ENCODE measurements around the gene TMEM267. TPM values are rescaled to one million over a fixed set of nuclear protein-coding genes. Genes with fewer than 3 reads are reported as not detected.

Gene TMEM267
- total RNA-seq, 2 experiments from 2014 or later: 13.9 to 17.8 TPM

DNA sequence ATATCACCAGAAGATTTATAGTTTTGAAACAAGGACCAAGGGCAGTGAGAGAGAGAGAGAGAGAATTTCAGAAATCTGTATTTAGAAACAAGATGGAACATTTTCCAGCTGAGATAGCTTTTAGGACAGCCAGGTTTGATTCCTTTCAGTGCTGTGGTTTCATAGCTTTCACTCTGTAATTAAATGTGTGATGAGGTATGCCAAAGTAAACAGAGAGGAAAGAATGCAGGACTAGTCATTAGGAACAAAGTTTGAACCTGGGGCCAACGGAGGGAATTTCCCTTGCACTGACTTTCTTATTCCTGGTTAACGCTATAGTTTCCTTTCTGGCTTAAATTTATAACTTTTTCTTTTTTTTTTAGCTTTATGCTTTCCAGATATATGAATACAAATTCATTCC lies 61.5 kb downstream of the TMEM267 start:
- intact Hi-C loops (cut with micrococcal nuclease; ENCODE audit: unreplicated experiment): no loop called here
- CTCF ChIA-PET (ENCODE audit: unreplicated experiment): no interaction called here
- Histone ChIP-seq H4K20me1 (ENCODE audit: insufficient read depth, low read length) (no peaks in the 10 kb centered on the region), H3K9me3 (ENCODE audit: low read length) (no peaks in the 10 kb centered on the region), H3K27ac (ENCODE audit: low read depth, low read length, poor library complexity, severe bottlenecking) (no peak overlapping the region), H3K36me3 (ENCODE audit: insufficient read depth, low read length) (no peaks in the 10 kb centered on the region), H3K9me2 (ENCODE audit: insufficient read depth, low read length) (no peaks in the 10 kb centered on the region), H2AFZ (ENCODE audit: low read length) (no peak overlapping the region), H3K4me1 (ENCODE audit: insufficient read depth, low read length, poor library complexity, severe bottlenecking) (no peaks in the 10 kb centered on the region), H3K4me3 (ENCODE audit: low read depth, low read length, poor library complexity, severe bottlenecking) (no peak overlapping the region), H3K4me2 (ENCODE audit: low read length) (no peak overlapping the region), H3K79me2 (ENCODE audit: insufficient read depth, low read depth, low read length) (no peaks in the 10 kb centered on the region)
- no peak for DNase-seq (ENCODE audit: low spot score)
- no TSS peak for BruUV-seq (replicated peaks)
- POLR2A ChIA-PET: interaction anchor here (0.6 to 1.9 kb wide), 2 partner anchors 10 to 85 kb away, joined by 3 to 7 read pairs; partner anchors contain the start of gene CCL28
- TF ChIP-seq, protein P1, sequence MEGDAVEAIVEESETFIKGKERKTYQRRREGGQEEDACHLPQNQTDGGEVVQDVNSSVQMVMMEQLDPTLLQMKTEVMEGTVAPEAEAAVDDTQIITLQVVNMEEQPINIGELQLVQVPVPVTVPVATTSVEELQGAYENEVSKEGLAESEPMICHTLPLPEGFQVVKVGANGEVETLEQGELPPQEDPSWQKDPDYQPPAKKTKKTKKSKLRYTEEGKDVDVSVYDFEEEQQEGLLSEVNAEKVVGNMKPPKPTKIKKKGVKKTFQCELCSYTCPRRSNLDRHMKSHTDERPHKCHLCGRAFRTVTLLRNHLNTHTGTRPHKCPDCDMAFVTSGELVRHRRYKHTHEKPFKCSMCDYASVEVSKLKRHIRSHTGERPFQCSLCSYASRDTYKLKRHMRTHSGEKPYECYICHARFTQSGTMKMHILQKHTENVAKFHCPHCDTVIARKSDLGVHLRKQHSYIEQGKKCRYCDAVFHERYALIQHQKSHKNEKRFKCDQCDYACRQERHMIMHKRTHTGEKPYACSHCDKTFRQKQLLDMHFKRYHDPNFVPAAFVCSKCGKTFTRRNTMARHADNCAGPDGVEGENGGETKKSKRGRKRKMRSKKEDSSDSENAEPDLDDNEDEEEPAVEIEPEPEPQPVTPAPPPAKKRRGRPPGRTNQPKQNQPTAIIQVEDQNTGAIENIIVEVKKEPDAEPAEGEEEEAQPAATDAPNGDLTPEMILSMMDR (conservative IDR thresholded peaks at IDR 0.05; ENCODE audit: low read length): no peak
- no peak for TF ChIP-seq EZH2phosphoT487 (IDR thresholded peaks at IDR 0.05; ENCODE audit: borderline replicate concordance, low read depth, low read length)

DNA sequence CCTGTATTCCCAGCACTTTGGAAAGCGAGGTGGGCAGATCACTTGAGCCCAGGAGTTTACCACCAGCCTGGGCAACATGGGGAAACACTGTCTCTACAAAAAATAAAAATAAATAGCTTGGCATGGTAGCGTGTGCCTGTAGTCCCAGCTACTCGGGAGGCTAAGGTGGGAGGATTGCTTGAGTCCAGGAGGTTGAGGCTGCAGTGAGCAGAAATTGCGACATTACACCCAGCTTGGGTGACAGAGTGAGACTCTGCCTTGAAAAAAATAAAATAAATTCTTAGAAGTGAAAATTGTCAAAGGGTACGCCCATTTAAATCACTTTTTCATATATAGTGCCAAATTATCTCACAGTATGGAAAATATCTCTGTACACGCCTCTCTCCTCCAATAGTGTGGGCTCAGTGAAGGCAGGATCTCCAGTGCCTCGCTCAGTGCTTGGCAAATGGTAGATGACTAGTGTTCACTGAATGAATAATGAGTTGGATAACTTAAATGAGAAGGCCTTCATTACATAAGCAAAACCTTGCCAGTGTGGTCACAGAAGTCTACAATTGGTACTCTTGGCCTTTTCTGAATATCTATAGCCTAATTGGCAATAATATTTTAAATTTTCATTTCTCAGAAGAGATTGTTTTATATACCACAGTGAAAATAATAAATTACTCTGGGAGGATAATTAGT lies 62.1 kb downstream of the TMEM267 start:
- Histone ChIP-seq H3K4me2 (ENCODE audit: low read length) (no peak overlapping the region), H3K4me1 (ENCODE audit: insufficient read depth, low read length, poor library complexity, severe bottlenecking) (no peaks in the 10 kb centered on the region), H4K20me1 (ENCODE audit: insufficient read depth, low read length) (no peaks in the 10 kb centered on the region), H3K27ac (ENCODE audit: low read depth, low read length, poor library complexity, severe bottlenecking) (no peak overlapping the region), H3K36me3 (ENCODE audit: insufficient read depth, low read length) (no peaks in the 10 kb centered on the region), H3K4me3 (ENCODE audit: low read depth, low read length, poor library complexity, severe bottlenecking) (no peak overlapping the region), H3K9me3 (ENCODE audit: low read length) (no peaks in the 10 kb centered on the region), H2AFZ (ENCODE audit: low read length) (no peak overlapping the region), H3K9me2 (ENCODE audit: insufficient read depth, low read length) (no peaks in the 10 kb centered on the region), H3K79me2 (ENCODE audit: insufficient read depth, low read depth, low read length) (no peaks in the 10 kb centered on the region)
- TF ChIP-seq, protein P1 (conservative IDR thresholded peaks at IDR 0.05; ENCODE audit: low read length): no peak
- TF ChIP-seq EZH2phosphoT487 (IDR thresholded peaks at IDR 0.05; ENCODE audit: borderline replicate concordance, low read depth, low read length): no peak
- BruUV-seq (replicated peaks): no TSS peak
- intact Hi-C loops (cut with micrococcal nuclease; ENCODE audit: unreplicated experiment): no loop called here
- POLR2A ChIA-PET: interaction anchor here (0.5 to 1.9 kb wide), 4 partner anchors 10 to 110 kb away, joined by 3 to 7 read pairs (median 3); partner anchors contain the start of gene CCL28
- CTCF ChIA-PET (ENCODE audit: unreplicated experiment): no interaction called here
- no peak for DNase-seq (ENCODE audit: low spot score)

DNA sequence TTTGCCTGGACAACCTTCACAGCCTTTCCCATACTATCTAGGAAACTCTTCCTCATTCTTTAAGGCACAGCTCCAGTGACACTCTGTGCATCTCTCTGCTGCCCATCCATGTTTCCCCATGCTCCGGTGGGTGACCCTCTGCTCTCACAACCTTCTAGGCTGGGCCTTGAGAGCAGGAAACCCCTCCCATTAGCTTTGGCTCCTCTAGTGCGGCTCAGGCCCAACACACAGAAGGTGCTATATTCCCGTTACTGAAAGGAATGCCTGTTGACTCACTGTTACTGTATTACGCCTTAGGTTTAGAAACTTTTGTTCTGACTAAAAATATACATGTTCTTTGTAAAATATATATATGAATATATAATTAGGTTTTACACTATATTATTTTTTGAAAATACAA lies 63.4 kb downstream of the TMEM267 start:
- H3K4me1 ChIP-seq (ENCODE audit: insufficient read depth, low read length, poor library complexity, severe bottlenecking): no peaks in the 10 kb centered on the region
- no peak overlapping the region for H2AFZ ChIP-seq (ENCODE audit: low read length)
- no peaks in the 10 kb centered on the region for H3K36me3 ChIP-seq (ENCODE audit: insufficient read depth, low read length)
- ChIA-PET POLR2A (interaction anchor here (1.9 kb wide), 1 partner anchor 8 kb away, joined by 7 read pairs; the partner anchor contains the start of gene CCL28), CTCF (ENCODE audit: unreplicated experiment) (no interaction called here)
- no peak for DNase-seq (ENCODE audit: low spot score)
- H3K9me2 ChIP-seq (ENCODE audit: insufficient read depth, low read length): no peaks in the 10 kb centered on the region
- no peak for TF ChIP-seq EZH2phosphoT487 (IDR thresholded peaks at IDR 0.05; ENCODE audit: borderline replicate concordance, low read depth, low read length)
- TF ChIP-seq, protein P1 (conservative IDR thresholded peaks at IDR 0.05; ENCODE audit: low read length): no peak
- no peak overlapping the region for H3K4me2 ChIP-seq (ENCODE audit: low read length)
- no peak overlapping the region for H3K27ac ChIP-seq (ENCODE audit: low read depth, low read length, poor library complexity, severe bottlenecking)
- H3K79me2 ChIP-seq (ENCODE audit: insufficient read depth, low read depth, low read length): no peaks in the 10 kb centered on the region
- intact Hi-C loops (cut with micrococcal nuclease; ENCODE audit: unreplicated experiment): no loop called here
- H4K20me1 ChIP-seq (ENCODE audit: insufficient read depth, low read length): no peaks in the 10 kb centered on the region
- H3K4me3 ChIP-seq (ENCODE audit: low read depth, low read length, poor library complexity, severe bottlenecking): no peak overlapping the region
- no peaks in the 10 kb centered on the region for H3K9me3 ChIP-seq (ENCODE audit: low read length)
- BruUV-seq (replicated peaks): no TSS peak
